H1 (cell line): ENCODE measurements around the gene TRAPPC6A. TPM values are rescaled to one million over a fixed set of nuclear protein-coding genes. Genes with fewer than 3 reads are reported as not detected.

ENCODE experiments used
- CTCF ChIA-PET: fragments of 300-600 bp; sonication (Branson Sonifier 250); formaldehyde crosslinking; loops from one replicate; lab custom pipeline; 2021; ENCODE audit not compliant: partially characterized antibody; lab: Charles Lee
- POLR2A ChIA-PET: fragments of 300-600 bp; sonication (Branson Sonifier 250); formaldehyde crosslinking; loops from one replicate; lab custom pipeline; 2021; ENCODE audit warnings: inconsistent platforms; ENCODE audit not compliant: partially characterized antibody; lab: Charles Lee
- DNase-seq, 2 experiments: peaks; one replicate each; pipeline versions ENCODE4 v3.0.0 to v3.0.0-alpha.2; 2010 to 2022; ENCODE audit warnings: low spot score in 2 of 2, low read depth in 1 of 2, mixed read lengths in 1 of 2
- FAIRE-seq: peaks from 2 replicates; lab custom pipeline; 2011; peaks lifted over from hg19 to GRCh38; lab: Jason Lieb, UNC
- H2AFZ ChIP-seq: 2 replicates; pipeline ENCODE4 v1.8.1; 2012; ENCODE audit warnings: low read length, inconsistent platforms
- H2AK5ac ChIP-seq: 2 replicates; pipeline ENCODE4 v1.6.1; 2013; ENCODE audit warnings: low read depth, low read length
- H2BK120ac ChIP-seq: replicated peaks from 2 replicates; pipeline ENCODE3; 2013; ENCODE audit warnings: low read depth, low read length, inconsistent platforms
- H2BK12ac ChIP-seq: 2 replicates; pipeline ENCODE4 v1.6.1; 2013; ENCODE audit warnings: low read depth, low read length
- H2BK15ac ChIP-seq: 2 replicates; pipeline ENCODE4 v1.6.1; 2013; ENCODE audit warnings: low read length
- H2BK20ac ChIP-seq: 2 replicates; pipeline ENCODE4 v1.6.1; 2013; ENCODE audit warnings: low read length
- H2BK5ac ChIP-seq: 2 replicates; pipeline ENCODE4 v1.6.1; 2013; ENCODE audit warnings: low read depth, low read length
- H3K14ac ChIP-seq: 2 replicates; pipeline ENCODE4 v1.6.1; 2013; ENCODE audit warnings: inconsistent platforms; ENCODE audit not compliant: insufficient read length
- H3K18ac ChIP-seq: 2 replicates; pipeline ENCODE4 v1.6.1; 2013; ENCODE audit warnings: low read length; ENCODE audit errors: extremely low read depth
- H3K23ac ChIP-seq: 2 replicates; pipeline ENCODE4 v1.6.1; 2013; ENCODE audit warnings: inconsistent platforms; ENCODE audit not compliant: insufficient read length
- H3K23me2 ChIP-seq: 2 replicates; pipeline ENCODE4 v1.6.1; 2013; ENCODE audit warnings: low read depth, low read length
- H3K27ac ChIP-seq: 2 replicates; pipeline ENCODE4 v1.6.1; 2011; ENCODE audit warnings: low read depth, low read length, inconsistent platforms
- H3K27me3 ChIP-seq, 4 experiments: replicated peaks in 1 of 4; 1 replicate in 1 of 4; 2 replicates in 3 of 4; pipeline versions ENCODE4 v1.6.1 to v1.8.1; 2011 to 2013; ENCODE audit warnings: low read length in 3 of 4, mild to moderate bottlenecking in 3 of 4, inconsistent platforms in 2 of 4, mixed read lengths in 2 of 4, moderate library complexity in 1 of 4; ENCODE audit not compliant: control insufficient read depth in 3 of 4, insufficient read depth in 3 of 4; ENCODE audit errors: extremely low read depth in 1 of 4
- H3K36me3 ChIP-seq, 4 experiments: 2 replicates each; pipeline versions ENCODE4 v1.6.1 to v1.8.1; 2011 to 2013; ENCODE audit warnings: mild to moderate bottlenecking in 4 of 4, low read length in 3 of 4, moderate library complexity in 2 of 4, control low read depth in 1 of 4, inconsistent platforms in 1 of 4; ENCODE audit not compliant: insufficient read depth in 4 of 4, control insufficient read depth in 2 of 4
- H3K4ac ChIP-seq: replicated peaks from 2 replicates; pipeline ENCODE3; 2013; ENCODE audit warnings: low read length, low read depth, mixed read lengths, inconsistent platforms; ENCODE audit not compliant: insufficient read length
- H3K4me1 ChIP-seq, 4 experiments: replicated peaks in 1 of 4; 1 replicate in 1 of 4; 2 replicates in 3 of 4; pipeline versions ENCODE4 v1.6.1 to v1.8.1; 2011 to 2013; ENCODE audit warnings: low read length in 3 of 4, inconsistent platforms in 2 of 4, mixed read lengths in 1 of 4; ENCODE audit not compliant: insufficient read depth in 4 of 4, control insufficient read depth in 3 of 4
- H3K4me2 ChIP-seq, 2 experiments: 2 replicates each; pipeline versions ENCODE4 v1.6.1 to v1.8.1; 2011 to 2013; ENCODE audit warnings: low read depth in 2 of 2, low read length in 2 of 2, control low read depth in 1 of 2, inconsistent platforms in 1 of 2, mild to moderate bottlenecking in 1 of 2; ENCODE audit not compliant: insufficient read depth in 1 of 2
- H3K4me3 ChIP-seq, 4 experiments: fragments of 200-600, 300-600 bp in 1 of 4; sonication (generic), shearing (Covaris generic), sonication (Bioruptor Twin) in 1 of 4; 2 replicates each; pipeline versions ENCODE4 v1.5.1 to v1.8.1; 2011 to 2016; ENCODE audit warnings: low read length in 4 of 4, low read depth in 3 of 4, control low read depth in 2 of 4, inconsistent platforms in 2 of 4, mild to moderate bottlenecking in 2 of 4, mixed read lengths in 1 of 4, moderate library complexity in 1 of 4; ENCODE audit not compliant: insufficient read depth in 2 of 4; ENCODE audit errors: extremely low read depth in 1 of 4
- H3K56ac ChIP-seq: replicated peaks from 2 replicates; pipeline ENCODE3; 2013; ENCODE audit warnings: low read depth, mild to moderate bottlenecking, mixed read lengths, low read length, inconsistent platforms; ENCODE audit not compliant: insufficient read length
- H3K79me1 ChIP-seq: 2 replicates; pipeline ENCODE4 v1.6.1; 2013; ENCODE audit warnings: low read depth, low read length, control low read depth
- H3K79me2 ChIP-seq, 2 experiments: 2 replicates each; pipeline versions ENCODE4 v1.6.1 to v1.8.1; 2012 to 2013; ENCODE audit warnings: low read length in 2 of 2, mild to moderate bottlenecking in 2 of 2, inconsistent platforms in 1 of 2; ENCODE audit not compliant: insufficient read depth in 2 of 2, control insufficient read depth in 1 of 2
- H3K9ac ChIP-seq, 4 experiments: replicated peaks in 1 of 4; 1 replicate in 1 of 4; 2 replicates in 3 of 4; pipeline versions ENCODE4 v1.6.1 to v1.8.1; 2011 to 2013; ENCODE audit warnings: low read depth in 3 of 4, low read length in 3 of 4, control low read depth in 2 of 4, mild to moderate bottlenecking in 2 of 4, moderate library complexity in 2 of 4, inconsistent platforms in 1 of 4; ENCODE audit errors: extremely low read depth in 1 of 4
- H3K9me3 ChIP-seq, 2 experiments: 2 replicates each; pipeline versions ENCODE4 v1.6.1 to v1.8.1; 2012 to 2013; ENCODE audit warnings: mild to moderate bottlenecking in 2 of 2, moderate library complexity in 2 of 2, control low read depth in 1 of 2, inconsistent platforms in 1 of 2, low read depth in 1 of 2, low read length in 1 of 2, mixed read lengths in 1 of 2; ENCODE audit not compliant: insufficient read depth in 2 of 2
- H4K20me1 ChIP-seq, 2 experiments: replicated peaks in 1 of 2; 2 replicates each; pipeline versions ENCODE3 to v1.8.1; 2011 to 2013; ENCODE audit warnings: inconsistent platforms in 2 of 2, low read length in 2 of 2, mild to moderate bottlenecking in 1 of 2; ENCODE audit not compliant: insufficient read depth in 2 of 2, control insufficient read depth in 1 of 2
- H4K5ac ChIP-seq: 2 replicates; pipeline ENCODE4 v1.6.1; 2013; ENCODE audit warnings: low read length, low read depth, mixed read lengths, inconsistent platforms; ENCODE audit not compliant: insufficient read length
- H4K8ac ChIP-seq: 2 replicates; pipeline ENCODE4 v1.8.0; 2013; ENCODE audit warnings: mild to moderate bottlenecking, moderate library complexity, low read length, inconsistent platforms; ENCODE audit not compliant: insufficient read depth; ENCODE audit errors: extremely low read depth
- H4K91ac ChIP-seq: replicated peaks from 2 replicates; pipeline ENCODE3; 2013; ENCODE audit warnings: low read length, mixed read lengths, inconsistent platforms; ENCODE audit not compliant: insufficient read length
- BRCA1 ChIP-seq: IDR thresholded peaks from 2 replicates; pipeline ENCODE4 v1.6.1; 2012; ENCODE audit warnings: low read depth, low read length, improper control_type of control experiment
- CTBP2 ChIP-seq: IDR thresholded peaks from 2 replicates; pipeline ENCODE4 v1.7.0; 2011; ENCODE audit warnings: borderline replicate concordance, mild to moderate bottlenecking, moderate library complexity, mixed read lengths, low read length; ENCODE audit not compliant: insufficient read depth, insufficient read length
- KDM4A ChIP-seq: IDR thresholded peaks from one replicate; pipeline ENCODE4 v1.7.1; 2012; ENCODE audit warnings: low read depth, mild to moderate bottlenecking, moderate library complexity, low read length, inconsistent platforms; ENCODE audit not compliant: severe bottlenecking
- PHF8 ChIP-seq: fragments of 200-600 bp; sonication (generic); conservative IDR thresholded peaks from 2 replicates; pipeline ENCODE4 v1.7.1; 2012; ENCODE audit warnings: low read depth, mild to moderate bottlenecking, inconsistent platforms, low read length, moderate library complexity
- POLR2AphosphoS5 ChIP-seq: IDR thresholded peaks from 2 replicates; pipeline ENCODE4 v1.6.1; 2011; ENCODE audit warnings: low read depth, low read length
- SP2 ChIP-seq: IDR thresholded peaks from 2 replicates; pipeline ENCODE4 v1.6.1; 2012; ENCODE audit warnings: mild to moderate bottlenecking, low read length, inconsistent platforms
- WGBS, 2 experiments: shearing (Covaris generic) in 1 of 2; methylation state at CpG; one replicate each; pipeline versions ENCODE4 v1.1.6 to v1.1.7; 2013 to 2015; ENCODE audit warnings: low lambda C conversion rate in 2 of 2, mixed read lengths in 2 of 2, inconsistent platforms in 1 of 2, low coverage in 1 of 2, missing lambda C conversion rate in 1 of 2; ENCODE audit not compliant: insufficient replicate concordance in 2 of 2, insufficient coverage in 1 of 2, insufficient read length in 1 of 2; ENCODE audit errors: extremely low coverage in 1 of 2, missing lambda C conversion rate in 1 of 2; 5-methylcytosine and 5-hydroxymethylcytosine counted together
- polyA plus RNA-seq, 7 experiments: library from polyadenylated mRNA; depleted of rRNA in 3 of 7; stranded (reverse) in 5 of 7; unstranded in 2 of 7; fragments of >200 nt in 5 of 7; fragments of 200-250 nt in 2 of 7; gene quantifications; 1 replicate in 5 of 7; 2 replicates in 1 of 7; 4 replicates in 1 of 7; pipeline versions ENCODE4 v1.2.1 to v1.2.3, GENCODE V29; 2011 to 2013; ENCODE audit warnings: missing spikeins in 2 of 7, mixed read lengths in 2 of 7
- total RNA-seq: library from RNA; stranded (reverse); fragmentation: NEBNext Ultra II Directional; extraction: Animal tissue kit (Norgen Biotek cat#: 25700); gene quantifications from 2 replicates; pipeline ENCODE4 v1.2.1, GENCODE V29; 2021

The TRAPPC6A gene
- total and polyA plus RNA-seq, 2 of the 8 experiments (the other 6 are each of a cell fraction or from before 2014, with no cell fraction given), result 31.8 to 130 TPM

DNA sequence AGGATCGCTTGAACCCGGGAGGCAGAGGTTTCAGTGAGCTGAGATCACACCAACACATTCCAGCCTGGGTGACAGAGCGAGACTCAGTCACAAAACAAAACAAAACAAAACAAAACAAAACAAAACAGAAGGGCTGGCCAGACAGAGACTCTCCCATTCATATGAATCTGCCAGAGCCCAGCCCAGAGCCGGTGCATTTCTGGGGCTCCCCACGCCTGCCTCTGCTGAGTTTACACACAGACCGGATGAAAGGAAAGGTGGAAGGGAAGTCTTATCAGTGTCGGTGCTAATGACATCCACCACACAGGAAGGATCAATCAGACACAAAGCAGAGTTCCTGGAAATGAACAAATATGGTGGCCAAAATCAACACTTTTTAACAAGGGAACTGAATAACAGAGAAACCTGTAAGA lies 6.8 kb downstream of the TRAPPC6A start:
- POLR2A ChIA-PET, result interaction anchor here (1.2 to 3.6 kb wide), 3 partner anchors 8 to 81 kb away, joined by 3 to 14 read pairs (median 5); partner anchors contain the start of genes BLOC1S3 and NKPD1
- no peak for FAIRE-seq
- no peak overlapping the region for H3K4me2 ChIP-seq
- TF ChIP-seq POLR2AphosphoS5 (no peak), CTBP2 (no peak), SP2 (no peak), BRCA1 (no peak), KDM4A (no peak), PHF8 (no peak)

More for the DNA sequence above, 6.8 kb downstream of the TRAPPC6A start:
- Histone ChIP-seq H3K14ac (no peak overlapping the region), H3K56ac (no peak overlapping the region), H2BK15ac (no peak overlapping the region), H2BK12ac (no peak overlapping the region), H3K36me3 (no peaks in the 10 kb centered on the region), H2AK5ac (no peak overlapping the region), H3K4me3 (no peak overlapping the region), H2BK20ac (no peak overlapping the region), H4K20me1 (peaks cover 3 to 13% of the 10 kb centered on the region in 2 experiments), H3K27me3 (no peaks in the 10 kb centered on the region), H3K27ac (no peak overlapping the region), H2BK120ac (no peak overlapping the region), H3K9me3 (no peaks in the 10 kb centered on the region), H4K91ac (no peak overlapping the region), H3K4me1 (peaks cover 0 to 5% (median 0%) of the 10 kb centered on the region in 4 experiments; a peak in 2 of 7 replicates), H4K8ac (no peak overlapping the region), H3K23me2 (no peaks in the 10 kb centered on the region), H3K79me2 (no peaks in the 10 kb centered on the region), H2BK5ac (no peak overlapping the region), H3K9ac (no peak overlapping the region), H3K23ac (no peak overlapping the region), H2AFZ (no peak overlapping the region), H3K18ac (no peak overlapping the region), H3K4ac (no peak overlapping the region), H3K79me1 (peaks cover 3% of the 10 kb centered on the region), H4K5ac (no peak overlapping the region)
- WGBS, 2 experiments, result 87% methylated on average over 7 of the region's 7 CpGs; no CpG with 5 or more reads in 1 of the 2 experiments
- CTCF ChIA-PET, result interaction anchor here (0.8 to 1.3 kb wide), 2 partner anchors 16 to 76 kb away, joined by 3 to 4 read pairs; no protein-coding TSS in a partner anchor
- DNase-seq, result no peak
